Adrenal gland (tissue), 5 donors: Measurements from ENCODE around the gene PLPPR5.

Experiments
- POLR2A ChIP-seq, 2 donors: fragments of 450-650 bp; IDR thresholded peaks; one replicate each; pipeline ENCODE4 v1.6.1; 2017; ENCODE audit warnings: antibody characterized with exemption in 2 of 2, mild to moderate bottlenecking in 2 of 2, moderate library complexity in 1 of 2
- TF ChIP-seq, protein P1 (sequence below), 6 experiments: fragments of 450-650 bp in 4 of 6; fragments of 200-600 bp in 2 of 6; sonication (generic) in 1 of 6; IDR thresholded peaks; 1 replicate in 5 of 6; 2 replicates in 1 of 6; pipeline versions ENCODE4 v1.5.1 to v1.8.0; 2016 to 2021; ENCODE audit warnings: antibody characterized with exemption in 6 of 6, mild to moderate bottlenecking in 2 of 6, moderate library complexity in 1 of 6
- donor health status: DM: no; HTN: no; CAD: no.

DNA sequence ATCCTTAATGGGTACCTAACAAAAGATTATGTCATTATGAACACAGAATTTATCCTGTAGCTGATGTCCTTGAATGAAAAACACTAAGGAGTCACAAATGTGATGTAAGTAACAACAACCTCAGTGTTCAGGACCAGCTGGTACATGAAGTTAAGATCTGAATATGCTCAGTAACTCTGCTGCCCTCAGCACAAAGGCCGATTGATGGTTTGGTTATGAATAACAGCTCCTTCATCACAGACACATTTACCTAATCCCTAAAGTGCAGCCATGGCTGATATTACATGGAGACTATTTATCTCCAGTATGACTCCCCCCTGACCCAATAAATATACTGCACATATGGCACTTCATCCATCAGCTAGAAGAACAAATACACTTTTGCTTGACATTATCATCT, 75.2 kb downstream of the PLPPR5 start:
- TF ChIP-seq, protein P1, sequence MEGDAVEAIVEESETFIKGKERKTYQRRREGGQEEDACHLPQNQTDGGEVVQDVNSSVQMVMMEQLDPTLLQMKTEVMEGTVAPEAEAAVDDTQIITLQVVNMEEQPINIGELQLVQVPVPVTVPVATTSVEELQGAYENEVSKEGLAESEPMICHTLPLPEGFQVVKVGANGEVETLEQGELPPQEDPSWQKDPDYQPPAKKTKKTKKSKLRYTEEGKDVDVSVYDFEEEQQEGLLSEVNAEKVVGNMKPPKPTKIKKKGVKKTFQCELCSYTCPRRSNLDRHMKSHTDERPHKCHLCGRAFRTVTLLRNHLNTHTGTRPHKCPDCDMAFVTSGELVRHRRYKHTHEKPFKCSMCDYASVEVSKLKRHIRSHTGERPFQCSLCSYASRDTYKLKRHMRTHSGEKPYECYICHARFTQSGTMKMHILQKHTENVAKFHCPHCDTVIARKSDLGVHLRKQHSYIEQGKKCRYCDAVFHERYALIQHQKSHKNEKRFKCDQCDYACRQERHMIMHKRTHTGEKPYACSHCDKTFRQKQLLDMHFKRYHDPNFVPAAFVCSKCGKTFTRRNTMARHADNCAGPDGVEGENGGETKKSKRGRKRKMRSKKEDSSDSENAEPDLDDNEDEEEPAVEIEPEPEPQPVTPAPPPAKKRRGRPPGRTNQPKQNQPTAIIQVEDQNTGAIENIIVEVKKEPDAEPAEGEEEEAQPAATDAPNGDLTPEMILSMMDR (IDR thresholded peaks at IDR 0.05): no peak
- no peak for TF ChIP-seq POLR2A (IDR thresholded peaks at IDR 0.05)
